ENCODE measurements around the gene STK38L. TPM values are rescaled to one million over a fixed set of nuclear protein-coding genes. Genes with fewer than 3 reads are reported as not detected.

The STK38L gene
- total and polyA plus RNA-seq, 2 of the 8 experiments (the other 6 are each of a cell fraction or from before 2014, with no cell fraction given), result 8.1 to 63.6 TPM

GRCh38 chr12:27344246-27344645 lies 100.2 kb downstream of the STK38L start:
- H4K5ac ChIP-seq (ENCODE audit: insufficient read length, low read depth, low read length), result no peak overlapping the region

More at GRCh38 chr12:27344246-27344645, 100.2 kb downstream of the STK38L start:
- Histone ChIP-seq H2BK20ac (ENCODE audit: low read length) (no peak overlapping the region), H3K23me2 (ENCODE audit: low read depth, low read length) (no peaks in the 10 kb centered on the region), H3K27me3 (replicated peaks in 1 of 4; ENCODE audit: control insufficient read depth in 3 of 4, extremely low read depth in 1 of 4, insufficient read depth in 3 of 4, low read length in 3 of 4) (no peaks in the 10 kb centered on the region), H3K79me2 (ENCODE audit: control insufficient read depth in 1 of 2, insufficient read depth in 2 of 2, low read length in 2 of 2) (peaks cover 0 to 76% of the 10 kb centered on the region in 2 experiments; a peak in 2 of 4 replicates), H3K9me3 (ENCODE audit: insufficient read depth in 2 of 2, low read depth in 1 of 2, low read length in 1 of 2) (no peaks in the 10 kb centered on the region), H3K9ac (replicated peaks in 1 of 4; ENCODE audit: extremely low read depth in 1 of 4, low read depth in 3 of 4, low read length in 3 of 4) (no peak overlapping the region), H3K36me3 (ENCODE audit: control insufficient read depth in 2 of 4, insufficient read depth in 4 of 4, low read length in 3 of 4) (no peaks in the 10 kb centered on the region), H3K23ac (ENCODE audit: insufficient read length) (no peak overlapping the region), H2AK5ac (ENCODE audit: low read depth, low read length) (no peak overlapping the region), H3K79me1 (ENCODE audit: low read depth, low read length) (peaks cover 6% of the 10 kb centered on the region), H3K4ac (replicated peaks; ENCODE audit: insufficient read length, low read depth, low read length) (no peak overlapping the region), H2BK120ac (replicated peaks; ENCODE audit: low read depth, low read length) (no peak overlapping the region), H3K4me1 (replicated peaks in 1 of 4; ENCODE audit: control insufficient read depth in 3 of 4, insufficient read depth in 4 of 4, low read length in 3 of 4) (peaks cover 3 to 10% (median 9%) of the 10 kb centered on the region in 4 experiments; a peak in 4 of 7 replicates), H3K4me2 (ENCODE audit: insufficient read depth in 1 of 2, low read depth in 2 of 2, low read length in 2 of 2) (no peak overlapping the region), H3K27ac (ENCODE audit: low read depth, low read length) (no peak overlapping the region), H4K8ac (ENCODE audit: extremely low read depth, insufficient read depth, low read length) (no peak overlapping the region), H2AFZ (ENCODE audit: low read length) (no peak overlapping the region), H3K56ac (replicated peaks; ENCODE audit: insufficient read length, low read depth, low read length) (no peak overlapping the region), H2BK12ac (ENCODE audit: low read depth, low read length) (no peak overlapping the region; the same call in 1 of the 2 replicates), H4K91ac (replicated peaks; ENCODE audit: insufficient read length, low read length) (no peak overlapping the region), H2BK5ac (ENCODE audit: low read depth, low read length) (no peak overlapping the region), H3K4me3 (ENCODE audit: extremely low read depth in 1 of 4, insufficient read depth in 2 of 4, low read depth in 3 of 4, low read length in 4 of 4) (no peak overlapping the region), H2BK15ac (ENCODE audit: low read length) (no peak overlapping the region), H4K20me1 (replicated peaks in 1 of 2; ENCODE audit: control insufficient read depth in 1 of 2, insufficient read depth in 2 of 2, low read length in 2 of 2) (peaks cover 2 to 12% of the 10 kb centered on the region in 2 experiments), H3K14ac (ENCODE audit: insufficient read length) (no peak overlapping the region), H3K18ac (ENCODE audit: extremely low read depth, low read length) (no peak overlapping the region)
- FAIRE-seq, result no peak
- TF ChIP-seq KDM4A (IDR thresholded peaks at IDR 0.05; ENCODE audit: low read depth, low read length, severe bottlenecking), result no peak
- ChIA-PET CTCF (ENCODE audit: partially characterized antibody) (no interaction called here), POLR2A (ENCODE audit: partially characterized antibody) (no interaction called here)
- WGBS, 2 experiments (ENCODE audit: extremely low coverage in 1 of 2, insufficient coverage in 1 of 2, insufficient read length in 1 of 2, insufficient replicate concordance in 2 of 2, low coverage in 1 of 2, low lambda C conversion rate in 2 of 2, missing lambda C conversion rate in 1 of 2), result 84% methylated on average over 2 of the region's 2 CpGs; no CpG with 5 or more reads in 1 of the 2 experiments
- no peak for DNase-seq (ENCODE audit: low read depth in 1 of 2, low spot score in 2 of 2)

Data from H1 (cell line).